ENCODE results near the gene SLC2A5. TPM values are rescaled to one million over a fixed set of nuclear protein-coding genes. Genes with fewer than 3 reads are reported as not detected.

Gene SLC2A5
- total RNA-seq, 6 donors from 2014 or later: 0.30 to 11.5 (median 1.2) TPM

DNA sequence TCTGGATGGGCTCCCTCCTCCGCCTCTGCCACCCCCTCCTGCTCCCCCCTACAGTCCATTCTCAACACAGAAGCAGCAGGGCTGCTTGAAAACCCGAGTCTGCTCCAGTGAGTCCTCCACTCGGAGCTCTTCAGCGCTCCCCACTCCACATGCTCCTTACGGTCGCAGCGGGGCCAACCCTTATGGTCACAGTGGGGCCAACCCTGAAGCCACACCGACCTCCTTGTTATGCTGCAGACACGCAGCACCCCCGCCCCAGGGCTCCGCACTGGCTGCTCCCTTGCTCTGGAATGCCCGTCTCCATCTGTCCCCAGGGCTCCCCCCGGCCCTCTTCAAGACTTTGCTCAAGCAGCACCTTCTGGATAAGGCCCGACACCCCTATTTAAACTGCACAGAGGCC lies 36.9 kb upstream of the SLC2A5 start:
- Histone ChIP-seq H3K27ac (no peak overlapping the region), H3K36me3 (peaks cover 3 to 47% (median 29%) of the 10 kb centered on the region in 4 donors), H3K9me3 (no peaks in the 10 kb centered on the region), H3K4me3 (no peak overlapping the region), H3K4me1 (peaks cover 0 to 13% (median 3%) of the 10 kb centered on the region in 4 donors), H3K27me3 (no peaks in the 10 kb centered on the region)
- ATAC-seq (ENCODE audit: low FRiP score in 2 of 2) (no peak), DNase-seq (peak in 1 of 2 donors; percentile 58)
- WGBS, 2 donors: 89 to 90% methylated on average over 14 of the region's 14 CpGs
- TF ChIP-seq, protein P1, sequence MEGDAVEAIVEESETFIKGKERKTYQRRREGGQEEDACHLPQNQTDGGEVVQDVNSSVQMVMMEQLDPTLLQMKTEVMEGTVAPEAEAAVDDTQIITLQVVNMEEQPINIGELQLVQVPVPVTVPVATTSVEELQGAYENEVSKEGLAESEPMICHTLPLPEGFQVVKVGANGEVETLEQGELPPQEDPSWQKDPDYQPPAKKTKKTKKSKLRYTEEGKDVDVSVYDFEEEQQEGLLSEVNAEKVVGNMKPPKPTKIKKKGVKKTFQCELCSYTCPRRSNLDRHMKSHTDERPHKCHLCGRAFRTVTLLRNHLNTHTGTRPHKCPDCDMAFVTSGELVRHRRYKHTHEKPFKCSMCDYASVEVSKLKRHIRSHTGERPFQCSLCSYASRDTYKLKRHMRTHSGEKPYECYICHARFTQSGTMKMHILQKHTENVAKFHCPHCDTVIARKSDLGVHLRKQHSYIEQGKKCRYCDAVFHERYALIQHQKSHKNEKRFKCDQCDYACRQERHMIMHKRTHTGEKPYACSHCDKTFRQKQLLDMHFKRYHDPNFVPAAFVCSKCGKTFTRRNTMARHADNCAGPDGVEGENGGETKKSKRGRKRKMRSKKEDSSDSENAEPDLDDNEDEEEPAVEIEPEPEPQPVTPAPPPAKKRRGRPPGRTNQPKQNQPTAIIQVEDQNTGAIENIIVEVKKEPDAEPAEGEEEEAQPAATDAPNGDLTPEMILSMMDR (IDR thresholded peaks at IDR 0.05): no peak
- no peak for TF ChIP-seq POLR2A (IDR thresholded peaks at IDR 0.05)
- TF ChIP-seq EP300 (IDR thresholded peaks at IDR 0.05): no peak
- TF ChIP-seq POLR2AphosphoS5 (IDR thresholded peaks at IDR 0.05): no peak

DNA sequence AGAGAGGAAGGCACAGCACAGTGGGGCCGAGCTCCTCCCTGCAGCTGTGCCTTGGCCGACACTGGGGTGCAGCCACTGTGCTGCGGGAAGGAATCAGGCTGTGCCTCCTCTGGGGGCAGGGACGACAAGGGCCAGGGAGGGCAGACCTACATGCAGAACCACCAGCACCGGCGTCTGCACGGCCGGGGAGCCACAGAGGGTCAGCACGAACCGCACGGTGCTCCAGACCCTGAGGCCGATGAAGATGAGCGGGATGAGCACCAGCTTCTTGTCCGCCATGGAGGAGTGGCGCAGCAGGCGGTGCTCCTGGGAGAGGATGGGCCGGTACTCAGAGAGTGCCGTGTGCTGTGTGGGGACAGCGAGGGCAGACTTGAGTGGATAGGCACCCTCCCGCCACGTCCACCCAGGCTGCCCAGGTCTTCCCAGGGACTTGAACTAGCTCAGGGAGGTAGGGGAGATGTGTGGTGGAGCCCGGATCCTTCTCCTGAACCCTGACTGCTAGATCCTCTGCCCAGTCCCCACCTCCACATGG lies 36.0 kb upstream of the SLC2A5 start:
- TF ChIP-seq EP300 (IDR thresholded peaks at IDR 0.05) (no peak), POLR2AphosphoS5 (IDR thresholded peaks at IDR 0.05) (no peak), POLR2A (IDR thresholded peaks at IDR 0.05) (no peak)
- TF ChIP-seq, protein P1 (IDR thresholded peaks at IDR 0.05): no peak
- DNase-seq: peak in 1 of 2 donors; percentile 77
- Histone ChIP-seq H3K4me3 (no peak overlapping the region), H3K9me3 (no peaks in the 10 kb centered on the region), H3K27ac (no peak overlapping the region), H3K36me3 (peaks cover 3 to 44% (median 29%) of the 10 kb centered on the region in 4 donors), H3K27me3 (no peaks in the 10 kb centered on the region), H3K4me1 (peaks cover 0 to 5% (median 0%) of the 10 kb centered on the region in 4 donors)
- peak in 1 of 2 donors; percentile 16 for ATAC-seq (ENCODE audit: low FRiP score in 2 of 2)
- 94 to 95% methylated on average over 18 to 19 of the region's 22 CpGs for WGBS, 2 donors

DNA sequence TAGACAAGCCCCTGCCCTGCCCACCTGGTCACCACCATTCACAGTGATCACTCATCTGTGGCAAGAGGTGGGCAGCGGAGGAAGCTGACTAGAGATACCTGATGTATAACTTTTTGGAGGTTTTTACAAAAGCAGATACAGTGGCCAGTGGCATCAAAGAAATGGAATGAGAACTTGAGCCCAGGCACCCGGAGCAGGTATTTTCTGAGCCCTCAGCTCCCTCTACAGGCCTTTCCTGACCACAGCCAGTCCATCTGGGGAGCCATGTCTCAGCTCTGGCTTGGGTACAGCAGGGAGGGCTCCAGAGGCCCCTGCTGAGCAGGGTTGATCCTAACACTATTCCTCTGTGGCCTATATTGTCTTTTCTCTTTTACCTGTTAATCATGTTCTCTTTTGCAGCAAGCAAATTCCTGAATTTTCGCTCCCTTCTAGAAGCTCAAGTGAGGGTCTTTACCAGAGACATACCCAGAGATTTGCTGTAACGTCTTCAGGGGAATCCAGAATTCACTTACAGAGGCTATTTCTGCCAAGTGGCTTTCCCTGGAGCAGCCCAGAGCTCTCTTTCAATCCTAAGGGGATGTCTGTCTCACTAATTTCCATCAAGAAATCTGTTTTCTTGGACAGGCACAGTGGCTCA lies 32.2 kb upstream of the SLC2A5 start:
- Histone ChIP-seq H3K27ac (no peak overlapping the region), H3K27me3 (no peaks in the 10 kb centered on the region), H3K4me3 (no peak overlapping the region), H3K36me3 (peaks cover 3 to 34% (median 18%) of the 10 kb centered on the region in 4 donors), H3K4me1 (no peaks in the 10 kb centered on the region), H3K9me3 (no peaks in the 10 kb centered on the region)
- DNase-seq: no peak
- ATAC-seq (ENCODE audit: low FRiP score in 2 of 2): peak in 1 of 2 donors; percentile 75
- 58 to 64% methylated on average over 4 of the region's 4 CpGs for WGBS, 2 donors
- TF ChIP-seq, protein P1 (IDR thresholded peaks at IDR 0.05): peak in 3 of 6 experiments; percentile 15 to 49 (median 28)
- no peak for TF ChIP-seq EP300 (IDR thresholded peaks at IDR 0.05)
- TF ChIP-seq POLR2AphosphoS5 (IDR thresholded peaks at IDR 0.05): no peak
- no peak for TF ChIP-seq POLR2A (IDR thresholded peaks at IDR 0.05)

DNA sequence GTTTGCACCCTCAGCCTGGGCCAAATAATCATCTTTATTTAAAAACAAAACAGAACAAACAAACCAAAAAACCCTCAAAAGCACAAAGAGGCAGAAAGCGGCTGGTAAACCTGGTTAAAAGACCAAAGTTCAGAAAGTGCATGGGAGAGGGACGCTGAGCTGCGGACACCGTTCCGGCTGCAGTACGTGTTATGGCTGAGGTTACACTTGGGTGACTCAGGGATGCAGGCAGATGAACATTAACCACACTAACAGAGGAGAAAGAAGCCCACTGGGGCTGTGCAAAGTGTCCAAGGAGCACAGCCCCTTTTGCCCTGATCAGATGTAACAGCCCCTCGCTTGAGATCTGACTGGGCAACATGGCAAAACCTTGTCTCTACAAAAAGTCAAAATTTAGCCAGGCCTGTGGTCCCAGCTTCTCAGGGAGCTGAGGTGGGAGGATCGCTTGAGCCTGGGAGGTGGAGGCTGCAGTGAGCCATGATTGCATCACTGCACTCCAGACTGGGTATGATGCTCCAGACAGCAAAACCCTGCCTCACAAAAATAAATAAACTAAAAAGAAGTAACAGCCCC lies 31.1 kb upstream of the SLC2A5 start:
- TF ChIP-seq POLR2AphosphoS5 (IDR thresholded peaks at IDR 0.05): no peak
- no peak for TF ChIP-seq EP300 (IDR thresholded peaks at IDR 0.05)
- TF ChIP-seq POLR2A (IDR thresholded peaks at IDR 0.05): no peak
- Histone ChIP-seq H3K4me1 (no peaks in the 10 kb centered on the region), H3K4me3 (no peak overlapping the region), H3K9me3 (no peaks in the 10 kb centered on the region), H3K36me3 (peaks cover 3 to 34% (median 18%) of the 10 kb centered on the region in 4 donors), H3K27ac (no peak overlapping the region), H3K27me3 (no peaks in the 10 kb centered on the region)
- WGBS, 2 donors: 87 to 90% methylated on average over 8 of the region's 8 CpGs
- DNase-seq: no peak
- peak in 1 of 2 donors; percentile 45 for ATAC-seq (ENCODE audit: low FRiP score in 2 of 2)

DNA sequence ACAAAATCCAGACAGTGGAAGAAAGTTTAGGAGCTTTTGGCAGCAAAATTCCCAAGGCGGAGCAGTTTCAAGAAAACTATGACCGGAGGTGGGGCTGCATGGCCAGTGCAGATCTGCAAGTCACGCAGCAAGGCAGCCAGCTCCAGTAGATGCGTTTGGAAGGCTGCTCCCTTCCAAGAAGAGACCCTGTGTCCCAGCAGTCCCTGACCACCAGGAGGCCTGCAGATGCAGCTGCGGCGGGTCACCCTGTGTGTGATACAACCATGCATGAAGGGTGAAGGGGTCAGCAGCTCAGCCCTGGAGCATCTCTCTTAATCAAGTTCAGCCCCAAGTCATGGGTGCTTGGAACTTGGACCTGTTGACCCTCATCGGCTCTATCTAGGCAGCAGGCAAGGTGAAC lies 30.1 kb upstream of the SLC2A5 start:
- Histone ChIP-seq H3K4me1 (no peaks in the 10 kb centered on the region), H3K36me3 (peaks cover 3 to 30% (median 15%) of the 10 kb centered on the region in 4 donors), H3K4me3 (no peak overlapping the region), H3K27me3 (no peaks in the 10 kb centered on the region), H3K27ac (no peak overlapping the region), H3K9me3 (no peaks in the 10 kb centered on the region)
- DNase-seq (no peak), ATAC-seq (ENCODE audit: low FRiP score in 2 of 2) (no peak)
- 90 to 96% methylated on average over 3 to 5 of the region's 7 CpGs for WGBS, 2 donors
- no peak for TF ChIP-seq EP300 (IDR thresholded peaks at IDR 0.05)
- TF ChIP-seq POLR2A (IDR thresholded peaks at IDR 0.05): no peak
- TF ChIP-seq, protein P1 (IDR thresholded peaks at IDR 0.05): no peak
- TF ChIP-seq POLR2AphosphoS5 (IDR thresholded peaks at IDR 0.05): no peak
